DMS53 treated with DMSO at 0.1 percent for 48 hours (cell line): Measurements from ENCODE around the gene SRXN1.
A peak's percentile ranks its signal among the peaks of the same experiment; 100 is the strongest.
"Not testable (repeated sequence)": the region's sequence is repeated elsewhere in the genome, so short reads cannot be mapped to it uniquely, and the experiment has no call there.

Experiments used
- DNase-seq: peaks from one replicate; lab custom pipeline; 2025; ENCODE audit not compliant: unreplicated experiment; lab: John Stamatoyannopoulos, UW

Gene SRXN1

DNA sequence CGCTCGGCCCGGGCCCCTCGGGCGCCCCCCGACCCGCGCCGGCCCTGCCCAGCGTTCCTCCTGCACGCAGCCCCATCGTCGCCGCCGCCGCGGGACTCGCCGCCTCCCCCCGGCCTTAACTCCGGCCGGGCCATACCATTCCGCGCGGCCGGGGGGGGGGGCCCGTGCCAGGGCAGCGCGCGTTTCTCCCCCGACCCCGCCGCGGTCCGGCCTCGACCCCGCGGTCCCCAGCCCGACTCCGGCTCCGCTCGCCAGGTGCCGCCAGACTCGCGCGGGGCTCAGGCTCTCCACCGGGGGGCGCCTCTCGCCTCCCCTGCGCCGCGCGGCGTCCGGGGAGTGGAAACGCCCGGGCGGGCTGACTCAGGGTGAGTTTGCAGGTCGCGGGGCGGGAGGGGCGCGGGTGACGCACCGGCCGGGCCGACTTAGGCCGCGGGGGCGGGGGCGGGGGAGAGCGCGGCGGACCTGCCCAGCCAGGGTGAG lies at the start of gene SRXN1:
Gene SRXN1, minus strand, starts transcription at position 91 of the 480 bp plus-strand sequence. Its CDS starts 15 bp downstream, at position 76.
- DNase-seq = peak; percentile 63

- DNase-seq = no peak
These were observed 48.6 kb upstream of the SRXN1 start for GRCh38 chr20:701401-702129.

DNA sequence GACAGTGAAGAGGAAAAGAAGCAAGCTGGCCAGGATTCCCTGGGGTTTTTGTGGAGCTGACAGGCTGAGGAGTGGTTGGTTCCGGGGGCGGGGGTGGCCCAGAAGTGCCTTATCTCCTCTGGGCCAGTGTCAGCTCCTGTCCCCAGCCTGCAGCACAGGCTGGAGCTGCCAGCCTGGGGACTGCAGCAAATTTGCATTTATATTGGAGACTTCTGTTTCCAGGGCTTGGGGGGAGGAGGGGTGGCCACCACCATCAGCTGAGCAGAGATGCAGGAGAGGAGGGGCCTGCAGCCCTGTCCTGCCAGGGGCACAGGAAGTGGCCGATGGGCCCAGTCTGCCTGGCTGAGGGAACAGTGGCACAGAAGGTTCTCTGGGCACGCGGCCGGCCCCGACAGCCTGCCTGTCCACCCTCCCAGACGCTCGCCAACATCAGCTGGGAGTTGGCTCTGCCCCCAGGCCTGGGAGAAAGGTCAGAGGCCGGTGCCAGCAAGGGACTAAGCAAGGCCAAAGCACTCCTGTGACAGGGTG lies 46.9 kb upstream of the SRXN1 start:
- DNase-seq = no peak

GRCh38 chr20:699342-699741 lies 46.3 kb upstream of the SRXN1 start:
- no peak for DNase-seq

GRCh38 chr20:698276-698675 lies 45.3 kb upstream of the SRXN1 start:
- no peak for DNase-seq

- DNase-seq = no peak
These were observed 44.8 kb upstream of the SRXN1 start for GRCh38 chr20:697826-698225.

- no peak for DNase-seq
These were observed 42.3 kb upstream of the SRXN1 start for GRCh38 chr20:695165-695866.

- DNase-seq = no peak
These were observed 41.5 kb upstream of the SRXN1 start for GRCh38 chr20:694496-694895.

DNA sequence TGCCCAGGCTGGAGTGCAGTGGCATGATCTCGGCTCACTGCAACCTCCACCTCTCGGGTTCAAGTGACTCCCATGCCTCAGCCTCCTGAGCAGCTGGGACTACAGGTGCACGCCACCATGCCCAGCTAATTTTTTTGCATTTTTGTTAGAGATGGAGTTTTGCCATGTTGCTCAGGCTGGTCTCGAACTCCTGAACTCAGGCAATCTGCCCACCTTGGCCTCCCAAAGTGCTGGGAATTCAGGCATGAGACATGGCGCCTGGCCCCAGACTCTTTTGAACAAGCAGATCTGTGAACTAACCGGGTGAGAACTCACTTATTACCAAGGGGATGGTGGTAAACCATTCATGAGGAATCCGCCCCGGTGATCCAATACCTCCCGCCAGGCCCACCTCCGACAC lies 40.8 kb upstream of the SRXN1 start:
- DNase-seq = not testable (repeated sequence)

DNA sequence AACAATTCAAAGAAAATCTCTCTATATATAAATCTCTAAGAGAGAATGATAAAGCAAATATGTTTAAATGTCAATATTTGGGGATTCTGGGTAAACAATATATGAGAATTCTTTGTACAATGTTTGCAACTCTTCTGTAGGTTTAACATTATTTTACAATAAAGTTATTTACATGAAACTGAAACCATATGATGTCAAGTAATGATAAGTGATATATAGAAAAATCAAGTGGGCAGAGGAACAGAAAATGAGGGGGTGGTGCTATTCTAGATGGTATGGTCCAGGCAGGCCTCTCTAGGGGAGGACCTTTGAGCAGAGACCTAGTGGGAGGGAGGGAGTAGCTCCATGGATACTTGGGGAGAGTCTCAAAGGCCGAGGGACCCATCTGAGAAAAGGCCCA lies 39.0 kb upstream of the SRXN1 start:
- no peak for DNase-seq

GRCh38 chr20:689947-690346 lies 36.9 kb upstream of the SRXN1 start:
- DNase-seq = no peak

- DNase-seq = no peak
These were observed 36.3 kb upstream of the SRXN1 start for GRCh38 chr20:689348-689747.

GRCh38 chr20:688809-689212 lies 35.8 kb upstream of the SRXN1 start:
- DNase-seq = no peak

DNA sequence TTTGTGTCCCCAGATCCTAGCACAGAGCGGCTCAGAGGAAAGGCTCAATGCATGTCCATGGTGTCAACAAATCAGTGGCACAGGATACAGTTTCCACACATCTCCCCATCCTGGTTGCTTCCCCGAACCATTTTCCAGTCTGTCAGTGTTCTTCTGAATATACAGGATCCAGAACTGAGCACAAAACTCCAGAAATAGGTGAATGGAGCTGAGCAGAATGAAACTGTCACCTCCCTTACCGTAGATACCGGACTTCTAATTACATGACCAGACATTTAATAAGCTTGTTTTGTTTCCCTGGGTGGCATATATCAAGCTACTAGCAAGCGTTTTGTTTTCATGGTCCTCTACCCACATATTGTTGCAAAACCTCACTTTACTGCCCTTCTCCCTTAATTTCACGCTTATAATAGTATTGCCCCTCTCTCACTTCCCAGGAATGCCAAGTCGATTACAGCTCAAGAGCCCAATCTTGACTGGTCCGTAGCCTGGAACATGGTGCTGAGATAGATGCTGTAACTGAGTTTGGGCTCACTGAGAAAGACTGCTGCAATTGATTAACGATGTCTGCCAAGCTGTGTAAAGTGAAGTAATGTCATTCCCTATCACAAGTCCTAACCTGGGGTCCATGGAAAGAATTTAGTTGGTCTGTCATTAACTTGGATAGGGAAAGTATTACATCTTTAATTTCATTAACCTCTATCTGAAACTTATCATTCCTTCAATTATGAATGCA lies 34.6 kb upstream of the SRXN1 start:
- no peak for DNase-seq

GRCh38 chr20:684676-685319 lies 31.8 kb upstream of the SRXN1 start:
- no peak for DNase-seq

GRCh38 chr20:682123-682522 lies 29.1 kb upstream of the SRXN1 start:
- peak; percentile 21 for DNase-seq

DNA sequence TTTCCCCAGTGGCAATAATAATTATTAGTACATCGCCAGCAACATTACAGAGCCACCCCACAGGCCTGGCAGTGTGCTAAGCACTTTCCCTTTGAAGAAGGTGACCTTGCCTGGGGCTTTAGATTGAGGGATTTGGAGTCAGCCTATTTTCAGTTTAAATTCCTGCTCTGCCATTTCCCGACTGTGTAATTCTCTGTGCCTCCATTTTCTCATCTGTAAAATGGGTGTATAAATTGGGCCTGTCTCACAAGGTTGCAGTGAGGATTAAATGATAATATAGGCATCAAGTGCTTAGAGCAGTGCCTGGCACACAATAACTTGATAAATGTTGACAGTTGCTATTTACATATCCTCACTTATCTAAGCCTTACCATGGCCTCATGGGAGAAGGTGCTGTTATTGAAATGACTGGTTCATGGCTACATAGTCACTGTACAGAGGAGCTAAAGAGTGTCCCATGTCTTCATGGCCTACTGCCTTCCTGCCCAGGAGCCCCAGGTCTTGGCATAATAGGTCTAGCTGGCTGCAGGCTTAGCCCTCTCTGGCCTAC lies 27.7 kb upstream of the SRXN1 start:
- DNase-seq = peak; percentile 20

DNA sequence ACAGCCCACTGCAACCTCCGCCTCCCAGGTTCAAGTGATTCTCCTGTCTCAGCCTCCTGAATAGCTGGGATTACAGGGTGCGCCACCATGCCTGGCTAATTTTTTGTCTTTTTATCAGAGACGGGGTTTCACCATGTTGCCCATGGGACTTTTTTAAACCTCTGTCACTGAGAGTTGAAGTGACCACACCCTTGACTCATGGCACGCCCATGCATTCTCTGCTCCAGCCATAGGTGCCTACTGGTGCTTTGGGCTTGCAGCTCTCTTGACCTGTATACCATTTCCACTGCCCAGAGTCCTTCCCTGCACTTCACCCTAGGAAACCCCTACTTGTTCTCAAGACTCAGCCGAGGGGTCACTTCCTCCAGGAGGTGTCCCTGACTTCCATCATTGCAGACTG lies 25.0 kb upstream of the SRXN1 start:
- DNase-seq = no peak

- DNase-seq = no peak
These were observed 24.0 kb upstream of the SRXN1 start for GRCh38 chr20:676967-677366.

- DNase-seq = no peak
These were observed 23.4 kb upstream of the SRXN1 start for GRCh38 chr20:676315-676937.
